Middle frontal gyrus (tissue), 1 donor: ENCODE results near the gene TNIK.

Experiments used
- DNase-seq: peaks from one replicate; pipeline ENCODE4 v3.0.0-alpha.2; 2015; ENCODE audit warnings: low spot score; ENCODE audit errors: extremely low spot score

Gene TNIK

DNA sequence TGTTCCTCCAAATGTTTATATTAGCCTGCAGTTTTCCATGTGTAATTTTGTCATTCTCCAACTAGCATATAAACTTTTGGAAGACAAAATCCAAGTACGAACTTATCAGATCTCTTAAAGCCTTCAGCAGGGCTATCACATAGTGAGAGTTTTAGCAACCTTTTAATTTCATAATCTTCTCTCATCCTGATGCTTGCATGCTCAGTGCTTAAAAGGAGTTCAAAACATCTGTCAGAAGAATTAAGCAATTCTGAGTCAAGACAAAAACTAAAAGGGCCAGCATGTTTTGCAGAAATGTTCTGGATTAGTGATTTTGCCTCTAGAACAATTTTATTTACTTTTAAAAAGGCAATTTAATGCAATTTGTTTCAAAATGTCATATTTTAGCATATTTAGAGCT, 360.3 kb downstream of the TNIK start:
- no peak for DNase-seq

DNA sequence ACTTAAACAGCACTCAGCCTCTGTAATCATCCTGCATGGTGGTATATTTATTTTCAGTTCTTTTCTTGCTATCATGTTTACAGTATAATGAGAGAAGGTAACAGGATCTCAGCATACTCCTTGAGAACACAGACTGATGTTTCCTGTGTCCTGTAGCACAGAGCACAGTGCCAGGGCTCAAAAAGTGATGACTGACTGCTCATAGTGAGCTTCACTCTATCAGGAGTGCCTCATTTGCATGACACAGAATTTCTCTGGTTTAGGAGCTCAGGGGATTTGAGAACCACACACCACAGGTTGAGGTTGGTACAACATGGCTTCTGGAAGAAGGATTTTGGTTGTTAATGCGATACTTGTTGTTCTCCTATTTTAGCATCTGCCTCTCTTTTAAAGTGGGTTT, 365.1 kb downstream of the TNIK start:
- DNase-seq: no peak

DNA sequence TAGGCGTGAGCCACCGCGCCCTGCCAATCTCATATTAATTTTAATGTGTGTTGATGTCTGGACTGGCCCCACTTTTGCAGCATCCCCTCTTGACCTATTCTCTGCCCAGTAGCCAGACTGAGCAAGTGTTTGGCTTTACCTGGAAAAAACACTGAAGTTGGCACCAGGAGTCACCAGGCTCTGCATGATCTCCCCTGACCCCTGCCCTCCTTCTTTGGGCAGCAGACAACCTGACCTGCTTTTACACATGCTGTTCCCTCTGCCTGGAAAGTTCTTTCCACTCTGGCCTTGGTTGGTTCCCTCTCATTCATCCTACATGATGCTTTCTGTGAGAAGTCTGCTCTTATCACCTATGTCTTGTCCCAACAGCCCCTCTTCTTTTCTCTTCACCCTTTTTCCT, 365.8 kb downstream of the TNIK start:
- no peak for DNase-seq

DNA sequence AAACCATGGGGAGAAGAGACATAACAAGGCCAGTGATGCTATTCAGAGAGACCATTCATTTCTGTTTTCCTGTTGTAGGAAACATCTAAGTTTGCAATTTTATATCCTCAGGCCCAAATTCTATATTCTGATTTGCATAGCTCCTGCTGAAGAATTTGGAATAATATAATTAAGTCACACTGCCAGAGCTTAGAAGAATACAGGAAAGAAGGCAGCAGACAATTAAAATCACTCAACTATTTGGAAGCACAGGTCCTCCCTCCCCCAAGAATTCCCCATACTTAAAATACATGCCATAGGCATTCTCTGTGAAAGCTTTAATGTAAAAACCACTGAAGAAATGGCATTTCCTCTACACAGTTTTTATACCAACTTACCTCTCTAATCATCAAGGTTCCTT, 366.7 kb downstream of the TNIK start:
- DNase-seq: no peak

DNA sequence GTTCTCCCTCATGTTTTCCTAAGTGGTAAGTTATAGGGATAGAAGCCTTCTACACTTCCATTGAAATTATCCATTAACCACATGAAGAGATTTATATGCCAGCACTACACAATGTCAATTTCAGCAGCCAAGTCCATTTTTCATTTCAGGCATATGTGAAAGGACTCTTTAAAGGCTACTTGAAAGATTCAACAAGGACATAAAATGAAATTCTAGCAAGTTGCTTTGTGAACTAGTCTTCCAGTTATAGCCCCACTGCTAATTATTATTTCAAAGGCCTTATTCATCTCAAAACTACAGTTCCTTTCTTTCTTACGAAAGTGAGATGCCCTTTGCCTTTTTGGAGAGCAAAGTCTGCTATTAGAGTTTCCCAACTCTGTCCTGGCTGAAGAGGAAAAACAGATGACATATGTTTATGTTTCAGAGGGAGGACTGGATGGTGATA, 367.7 kb downstream of the TNIK start:
- DNase-seq: no peak

DNA sequence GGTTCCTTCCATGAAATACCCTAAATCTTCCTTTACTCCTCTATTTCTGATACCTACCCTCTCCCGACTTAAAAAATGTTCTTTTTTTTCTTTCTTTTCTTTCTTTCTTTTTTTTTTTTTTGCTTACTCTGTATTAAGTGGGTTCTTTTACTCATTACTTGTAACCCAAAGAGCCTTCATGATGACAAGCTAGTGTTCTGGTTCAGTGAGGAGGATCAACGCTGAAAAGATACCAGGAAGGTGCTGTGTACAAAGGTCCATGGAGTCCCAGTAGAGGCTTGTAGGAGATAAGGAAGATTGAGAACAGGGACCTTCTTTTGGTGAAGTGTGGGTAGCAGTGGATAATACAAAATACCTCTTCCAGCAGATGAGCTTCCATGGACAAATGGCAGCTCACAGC, 369.9 kb downstream of the TNIK start:
- no peak for DNase-seq

DNA sequence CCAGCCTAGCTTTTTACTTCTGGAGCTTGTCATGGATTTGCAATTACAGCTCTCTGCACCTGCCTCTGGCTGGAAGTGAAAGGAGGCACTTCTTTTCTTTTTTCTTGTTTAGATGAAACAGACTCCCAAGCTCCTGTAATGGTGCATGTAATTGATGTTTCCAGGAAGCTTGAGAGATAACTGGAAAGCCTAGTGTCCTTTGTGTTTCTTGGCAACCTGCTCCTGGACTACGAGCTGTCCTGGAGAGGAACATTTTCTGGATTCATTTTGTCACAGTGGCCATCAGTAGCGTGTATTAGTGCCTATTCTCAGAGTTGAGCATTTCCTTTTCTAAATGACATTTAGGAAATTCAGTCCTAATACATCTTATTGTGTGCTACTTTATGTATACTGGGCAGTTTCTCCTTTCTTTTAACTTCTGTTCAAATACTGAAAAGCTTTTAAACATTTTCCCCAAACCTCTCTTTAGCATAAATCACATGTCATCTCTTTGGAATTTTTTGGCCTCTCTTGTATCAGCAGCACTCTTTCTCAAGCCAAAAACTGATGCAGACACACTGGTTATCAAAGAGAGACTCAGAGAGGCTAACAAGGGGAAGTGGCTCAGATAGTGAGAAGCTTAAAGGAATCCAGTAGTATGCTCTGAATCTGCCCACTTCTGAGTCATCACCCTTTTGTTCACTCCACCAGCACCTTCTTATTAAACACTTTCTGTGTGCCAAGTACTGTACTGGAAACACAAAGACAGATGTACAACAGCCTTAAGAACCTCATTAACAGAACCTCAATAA, 371.0 kb downstream of the TNIK start:
- no peak for DNase-seq

DNA sequence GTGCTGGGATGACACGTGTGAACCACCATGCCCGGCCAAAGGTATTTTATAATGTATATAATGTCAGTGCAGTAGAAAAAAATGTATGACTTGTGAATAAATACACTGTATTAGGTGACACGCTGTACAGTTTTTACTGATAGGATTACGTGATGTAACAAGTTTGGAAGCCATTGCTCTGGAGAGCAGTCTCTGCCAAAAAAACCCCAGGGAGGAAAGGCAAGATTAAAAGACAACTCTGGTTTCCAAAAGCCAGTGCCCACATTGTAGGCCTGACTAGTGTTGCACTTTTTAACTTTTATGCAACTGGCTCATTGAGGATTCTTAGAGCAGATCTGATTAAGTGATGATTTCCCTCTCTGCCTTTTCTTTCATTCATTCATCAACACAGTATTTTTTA, 371.7 kb downstream of the TNIK start:
- no peak for DNase-seq

DNA sequence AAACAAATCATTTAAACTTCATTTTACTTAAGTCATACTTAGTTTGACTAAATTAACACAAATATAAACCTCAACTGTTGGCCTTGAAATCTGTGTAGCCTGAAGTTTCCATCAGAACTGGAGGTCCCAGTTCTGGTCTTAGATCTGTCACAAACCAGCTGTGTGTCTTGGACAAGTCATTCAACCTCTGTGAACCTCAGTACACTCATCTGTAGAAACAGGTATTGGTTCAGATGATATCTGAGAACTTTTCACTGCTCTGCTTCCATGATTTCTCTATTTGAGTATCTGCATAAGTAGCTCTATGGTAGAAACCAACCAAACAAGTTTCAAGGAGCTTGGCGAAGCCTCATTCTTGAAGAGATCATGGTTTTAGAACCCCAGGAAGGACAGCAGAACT, 373.3 kb downstream of the TNIK start:
- no peak for DNase-seq

DNA sequence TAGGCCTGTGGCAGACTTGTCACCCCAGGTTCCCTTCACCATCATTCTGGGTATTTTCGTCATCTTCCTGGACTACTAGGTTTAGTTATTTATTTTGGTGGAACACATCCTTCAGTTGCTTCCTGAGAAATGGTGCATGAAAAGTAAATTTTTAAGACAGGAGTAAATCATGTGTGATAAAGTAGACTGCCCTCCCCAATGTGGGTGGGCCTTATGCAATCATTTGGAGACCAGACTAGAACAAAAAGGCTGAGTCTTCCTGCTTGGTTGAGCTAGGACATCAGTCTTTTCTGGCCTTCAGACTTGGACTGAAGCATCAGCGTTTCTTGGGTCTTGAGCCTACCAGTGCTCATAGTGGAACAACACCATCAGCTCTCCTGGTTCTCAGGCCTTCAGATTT, 382.9 kb downstream of the TNIK start:
- no peak for DNase-seq

- DNase-seq: no peak
Measured at GRCh38 chr3:171072432-171072831, 387.8 kb downstream of the TNIK start.

GRCh38 chr3:171068658-171069057, 391.5 kb downstream of the TNIK start:
- no peak for DNase-seq

- DNase-seq: no peak
Measured at GRCh38 chr3:171066206-171066605, 394.0 kb downstream of the TNIK start.

DNA sequence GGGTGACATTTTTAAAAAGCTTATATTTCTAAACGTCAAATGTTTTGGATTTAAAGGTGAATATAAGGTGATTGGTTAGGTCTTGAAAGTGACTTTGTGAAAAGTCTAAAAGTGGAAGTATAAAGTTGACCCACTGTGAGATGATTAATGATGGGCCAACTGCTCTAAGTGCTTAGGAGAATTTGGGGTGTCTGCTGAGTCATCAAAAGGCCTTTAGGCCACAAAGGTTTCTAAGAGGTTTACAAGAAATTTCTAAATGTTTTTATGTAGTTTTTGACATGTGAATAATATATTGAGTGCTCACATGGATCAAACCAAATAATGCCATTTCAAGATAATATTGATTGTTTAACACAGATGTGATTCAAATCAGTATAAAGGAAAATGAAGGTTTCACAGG, 394.5 kb downstream of the TNIK start:
- no peak for DNase-seq

DNA sequence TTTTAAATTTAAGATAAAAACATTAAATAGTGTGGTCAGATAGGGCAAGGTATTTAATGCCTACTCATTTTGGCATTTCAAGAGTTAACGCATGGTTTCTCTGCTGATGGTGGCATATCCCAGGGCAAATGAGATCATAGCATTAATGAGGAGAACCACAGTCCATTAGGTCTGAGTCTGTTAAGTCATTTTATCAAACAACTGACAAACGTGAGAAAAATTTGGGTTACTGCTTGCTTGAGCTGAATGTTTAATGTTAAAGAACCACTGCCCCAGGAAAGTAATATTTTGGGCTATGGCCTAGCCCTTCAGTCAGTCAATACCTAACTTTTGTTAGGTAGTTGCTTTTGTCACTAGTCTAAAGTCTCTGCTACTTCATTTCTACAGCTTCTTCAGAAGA, 395.7 kb downstream of the TNIK start:
- DNase-seq: no peak

DNA sequence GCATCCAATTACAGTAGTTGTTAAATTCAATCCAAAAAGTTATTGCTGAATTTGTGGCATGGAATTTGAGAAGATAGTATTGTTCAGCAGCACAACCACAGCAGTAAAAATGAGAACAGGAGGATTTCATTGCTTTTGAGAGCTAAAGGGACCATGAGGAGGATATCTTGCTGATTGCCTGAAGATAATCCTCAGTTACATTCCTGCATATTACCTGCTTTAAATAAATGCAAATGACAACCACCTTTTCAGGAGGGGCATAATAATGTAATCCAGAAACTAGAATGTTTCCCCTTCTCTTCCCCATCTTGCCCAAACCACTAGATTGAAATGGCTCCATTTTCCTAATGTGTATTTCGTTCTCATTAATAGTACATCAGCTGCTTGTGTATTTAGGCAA, 398.5 kb downstream of the TNIK start:
- no peak for DNase-seq

DNA sequence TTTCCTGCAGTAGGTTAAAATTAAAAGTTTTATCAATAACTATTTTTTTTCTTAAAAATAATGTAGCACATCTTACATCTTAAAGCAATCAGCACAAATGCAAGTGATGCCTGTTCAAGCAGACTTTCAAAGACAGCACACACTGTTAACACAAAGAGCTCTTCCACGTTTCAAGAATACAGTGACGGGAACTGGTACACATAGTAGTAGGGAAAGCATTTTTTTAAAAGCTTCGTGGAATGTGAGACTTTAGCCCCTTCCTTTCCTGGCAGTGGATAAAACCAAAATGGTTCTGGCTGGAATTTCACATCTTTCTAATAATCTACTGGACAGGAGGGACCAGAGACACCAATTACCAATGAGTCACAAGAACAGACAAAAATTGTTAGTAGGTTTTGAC, 400.2 kb downstream of the TNIK start:
- DNase-seq: no peak

DNA sequence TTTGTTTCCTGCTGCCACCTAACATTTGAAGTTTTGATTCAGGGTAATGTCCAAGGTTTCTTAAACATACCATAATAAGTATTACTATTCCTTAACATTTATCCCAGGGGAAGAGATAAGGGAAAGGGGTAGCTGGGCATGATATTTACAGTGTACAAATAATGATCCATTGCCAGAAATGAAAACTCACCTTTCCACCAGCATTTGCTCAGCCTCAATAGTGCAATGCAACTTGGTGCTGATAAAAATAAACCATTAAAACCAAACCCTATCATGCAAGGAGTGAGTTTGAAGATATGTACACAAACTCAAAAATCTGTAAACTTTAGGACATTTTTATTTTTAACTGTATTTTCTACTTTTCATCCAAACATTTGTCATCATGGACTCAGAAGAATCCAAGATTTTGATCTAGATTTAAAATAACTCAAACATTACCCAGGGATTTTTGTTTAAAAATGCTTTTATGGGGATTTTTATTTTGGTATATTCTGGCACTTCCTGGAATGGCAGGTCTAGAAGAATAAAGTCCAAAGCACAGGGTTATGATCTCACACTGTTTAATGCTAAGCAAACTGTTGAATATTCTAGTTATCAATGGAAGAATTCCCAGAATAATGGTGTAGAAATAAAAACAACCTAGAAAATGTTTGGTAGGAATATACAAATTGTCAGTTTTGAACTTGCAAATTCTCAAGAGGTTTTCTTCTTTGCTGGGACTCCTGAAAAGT, 401.2 kb downstream of the TNIK start:
- DNase-seq: no peak

- DNase-seq: no peak
Measured at GRCh38 chr3:171058058-171058457, 402.1 kb downstream of the TNIK start.

GRCh38 chr3:171057072-171057471, 403.1 kb downstream of the TNIK start:
- no peak for DNase-seq

- DNase-seq: no peak
Measured at GRCh38 chr3:171056528-171056927, 403.7 kb downstream of the TNIK start.

GRCh38 chr3:171055336-171056178, 404.6 kb downstream of the TNIK start:
- DNase-seq: no peak
